ENCODE results near the gene LAMA4.

DNA sequence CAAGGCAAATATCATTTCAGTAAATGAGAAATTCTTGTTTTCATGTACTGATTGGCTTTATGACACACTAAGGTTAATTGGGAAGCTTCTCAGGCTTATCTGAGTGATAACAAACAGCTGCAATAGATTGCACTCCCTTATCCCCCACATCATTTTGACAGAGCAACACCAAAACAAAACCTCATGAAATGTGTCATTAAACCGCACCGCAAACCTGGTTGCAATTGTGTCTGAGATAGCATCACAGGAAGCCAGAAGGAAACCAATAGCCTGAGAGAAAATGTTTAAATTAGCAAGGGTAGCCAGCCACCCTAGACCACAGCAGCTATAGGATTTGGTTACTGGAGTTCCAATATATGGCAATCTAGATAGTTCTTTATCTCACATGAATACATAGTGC is 31.6 kb upstream of the LAMA4 start:
- TF ChIP-seq, protein P1, sequence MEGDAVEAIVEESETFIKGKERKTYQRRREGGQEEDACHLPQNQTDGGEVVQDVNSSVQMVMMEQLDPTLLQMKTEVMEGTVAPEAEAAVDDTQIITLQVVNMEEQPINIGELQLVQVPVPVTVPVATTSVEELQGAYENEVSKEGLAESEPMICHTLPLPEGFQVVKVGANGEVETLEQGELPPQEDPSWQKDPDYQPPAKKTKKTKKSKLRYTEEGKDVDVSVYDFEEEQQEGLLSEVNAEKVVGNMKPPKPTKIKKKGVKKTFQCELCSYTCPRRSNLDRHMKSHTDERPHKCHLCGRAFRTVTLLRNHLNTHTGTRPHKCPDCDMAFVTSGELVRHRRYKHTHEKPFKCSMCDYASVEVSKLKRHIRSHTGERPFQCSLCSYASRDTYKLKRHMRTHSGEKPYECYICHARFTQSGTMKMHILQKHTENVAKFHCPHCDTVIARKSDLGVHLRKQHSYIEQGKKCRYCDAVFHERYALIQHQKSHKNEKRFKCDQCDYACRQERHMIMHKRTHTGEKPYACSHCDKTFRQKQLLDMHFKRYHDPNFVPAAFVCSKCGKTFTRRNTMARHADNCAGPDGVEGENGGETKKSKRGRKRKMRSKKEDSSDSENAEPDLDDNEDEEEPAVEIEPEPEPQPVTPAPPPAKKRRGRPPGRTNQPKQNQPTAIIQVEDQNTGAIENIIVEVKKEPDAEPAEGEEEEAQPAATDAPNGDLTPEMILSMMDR (IDR thresholded peaks at IDR 0.05; ENCODE audit: poor library complexity, severe bottlenecking): no peak
- TF ChIP-seq POLR2AphosphoS5 (IDR thresholded peaks at IDR 0.05): no peak
